Measurements from ENCODE around the gene ALG6. TPM values are rescaled to one million over a fixed set of nuclear protein-coding genes. Genes with fewer than 3 reads are reported as not detected.

Gene ALG6
- total and polyA plus RNA-seq, 2 experiments from 2014 or later: 8.3 to 15.0 TPM

GRCh38 chr1:63423649-63424048, 56.2 kb downstream of the ALG6 start:
- Histone ChIP-seq H3K27me3 (no peaks in the 10 kb centered on the region), H3K4me1 (ENCODE audit: low read depth) (no peaks in the 10 kb centered on the region), H3K4me3 (no peak overlapping the region), H3K27ac (no peak overlapping the region), H3K9me3 (ENCODE audit: low read depth) (no peaks in the 10 kb centered on the region), H3K36me3 (no peaks in the 10 kb centered on the region)
- DNase-seq (ENCODE audit: low read depth in 1 of 2, low spot score in 1 of 2): no peak
- TF ChIP-seq CTCF (IDR thresholded peaks at IDR 0.05; ENCODE audit: low read depth, low read length): no peak

GRCh38 chr1:63428815-63429214, 61.4 kb downstream of the ALG6 start:
- Histone ChIP-seq H3K4me3 (no peak overlapping the region), H3K36me3 (no peaks in the 10 kb centered on the region), H3K9me3 (ENCODE audit: low read depth) (peaks cover 8% of the 10 kb centered on the region), H3K27ac (no peak overlapping the region), H3K4me1 (ENCODE audit: low read depth) (no peaks in the 10 kb centered on the region), H3K27me3 (no peaks in the 10 kb centered on the region)
- TF ChIP-seq CTCF (IDR thresholded peaks at IDR 0.05; ENCODE audit: low read depth, low read length): no peak
- DNase-seq (ENCODE audit: low read depth in 1 of 2, low spot score in 1 of 2): no peak

GRCh38 chr1:63429281-63429680, 61.9 kb downstream of the ALG6 start:
- no peaks in the 10 kb centered on the region for H3K36me3 ChIP-seq
- H3K27me3 ChIP-seq: no peaks in the 10 kb centered on the region
- DNase-seq (ENCODE audit: low read depth in 1 of 2, low spot score in 1 of 2): no peak
- TF ChIP-seq CTCF (IDR thresholded peaks at IDR 0.05; ENCODE audit: low read depth, low read length): no peak
- H3K27ac ChIP-seq: no peak overlapping the region
- H3K9me3 ChIP-seq (ENCODE audit: low read depth): peaks cover 8% of the 10 kb centered on the region
- no peak overlapping the region for H3K4me3 ChIP-seq
- H3K4me1 ChIP-seq (ENCODE audit: low read depth): no peaks in the 10 kb centered on the region

GRCh38 chr1:63435161-63435560, 67.7 kb downstream of the ALG6 start:
- no peak for DNase-seq (ENCODE audit: low read depth in 1 of 2, low spot score in 1 of 2)

GRCh38 chr1:63442141-63442475, 74.7 kb downstream of the ALG6 start:
- Histone ChIP-seq H3K27me3 (no peaks in the 10 kb centered on the region), H3K36me3 (no peaks in the 10 kb centered on the region), H3K9me3 (ENCODE audit: low read depth) (no peaks in the 10 kb centered on the region), H3K27ac (no peak overlapping the region), H3K4me1 (ENCODE audit: low read depth) (no peaks in the 10 kb centered on the region), H3K4me3 (no peak overlapping the region)
- no peak for TF ChIP-seq CTCF (IDR thresholded peaks at IDR 0.05; ENCODE audit: low read depth, low read length)
- DNase-seq (ENCODE audit: low read depth in 1 of 2, low spot score in 1 of 2): peak in 1 of 2 donors; percentile 13

More at GRCh38 chr1:63435161-63435560, 67.7 kb downstream of the ALG6 start:
- no peaks in the 10 kb centered on the region for H3K4me1 ChIP-seq (ENCODE audit: low read depth)
- no peak overlapping the region for H3K4me3 ChIP-seq
- no peaks in the 10 kb centered on the region for H3K36me3 ChIP-seq
- no peak for TF ChIP-seq CTCF (IDR thresholded peaks at IDR 0.05; ENCODE audit: low read depth, low read length)
- peaks cover 3% of the 10 kb centered on the region for H3K9me3 ChIP-seq (ENCODE audit: low read depth)
- no peaks in the 10 kb centered on the region for H3K27me3 ChIP-seq
- no peak overlapping the region for H3K27ac ChIP-seq

GRCh38 chr1:63448731-63449246, 81.4 kb downstream of the ALG6 start:
- Histone ChIP-seq H3K4me3 (no peak overlapping the region), H3K36me3 (no peaks in the 10 kb centered on the region), H3K27me3 (no peaks in the 10 kb centered on the region), H3K4me1 (ENCODE audit: low read depth) (no peaks in the 10 kb centered on the region), H3K9me3 (ENCODE audit: low read depth) (no peaks in the 10 kb centered on the region), H3K27ac (no peak overlapping the region)
- TF ChIP-seq CTCF (IDR thresholded peaks at IDR 0.05; ENCODE audit: low read depth, low read length): no peak
- peak in 1 of 2 donors; percentile 17 for DNase-seq (ENCODE audit: low read depth in 1 of 2, low spot score in 1 of 2)

Data from cardiac muscle cell (in vitro differentiated cells and primary cell).